GM18507 (cell line): ENCODE measurements around the gene CYSLTR1.
"Not testable (repeated sequence)": the region's sequence is repeated elsewhere in the genome, so short reads cannot be mapped to it uniquely, and the experiment has no call there.

Source experiments
- DNase-seq: peaks from one replicate; pipeline ENCODE4 v3.0.0; 2011; ENCODE audit warnings: low read depth; ENCODE audit not compliant: insufficient read length; ENCODE audit errors: extremely low spot score
- FAIRE-seq: peaks from 2 replicates; lab custom pipeline; 2011; peaks lifted over from hg19 to GRCh38; lab: Jason Lieb, UNC

CYSLTR1 gene, protein sequence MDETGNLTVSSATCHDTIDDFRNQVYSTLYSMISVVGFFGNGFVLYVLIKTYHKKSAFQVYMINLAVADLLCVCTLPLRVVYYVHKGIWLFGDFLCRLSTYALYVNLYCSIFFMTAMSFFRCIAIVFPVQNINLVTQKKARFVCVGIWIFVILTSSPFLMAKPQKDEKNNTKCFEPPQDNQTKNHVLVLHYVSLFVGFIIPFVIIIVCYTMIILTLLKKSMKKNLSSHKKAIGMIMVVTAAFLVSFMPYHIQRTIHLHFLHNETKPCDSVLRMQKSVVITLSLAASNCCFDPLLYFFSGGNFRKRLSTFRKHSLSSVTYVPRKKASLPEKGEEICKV

DNA sequence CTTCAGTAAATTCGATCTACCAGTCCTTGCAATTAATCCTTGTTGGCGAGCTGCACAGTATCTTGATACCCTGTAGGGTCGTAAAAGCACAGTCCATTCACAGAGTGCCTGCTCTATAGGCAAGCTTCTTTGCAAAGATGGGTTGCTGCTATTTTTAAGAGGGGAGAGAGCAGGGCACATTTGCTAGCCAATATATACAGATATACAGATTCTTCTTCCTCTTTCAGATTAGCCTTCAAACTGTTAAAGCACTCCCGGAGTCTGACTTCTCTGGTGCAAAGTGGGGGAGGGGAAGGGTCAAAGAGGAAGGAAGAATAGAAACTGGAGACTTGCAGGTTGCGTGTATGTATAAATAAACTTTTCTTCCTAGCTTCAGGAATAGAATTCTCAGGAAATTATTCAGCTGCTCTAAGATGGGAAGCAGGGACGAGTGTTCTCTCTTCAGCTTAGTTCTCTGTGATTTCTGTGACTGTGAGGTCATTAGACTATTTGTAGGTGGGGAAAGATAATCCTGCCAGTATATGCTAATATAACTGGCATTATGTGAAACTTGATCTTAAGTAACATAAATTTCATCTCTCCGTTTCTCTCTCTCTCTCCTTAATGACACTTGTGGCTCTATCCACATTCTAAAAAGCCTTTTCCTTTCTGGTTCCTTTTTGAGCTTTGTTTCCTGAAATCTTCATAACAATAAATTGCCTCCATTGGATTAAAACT, at the start of gene CYSLTR1:
TSS of gene CYSLTR1 (minus strand) at position 242 of the 717 bp plus-strand sequence. CDS start 53,865 bp downstream, outside the sequence.
- DNase-seq (no peak), FAIRE-seq (peak; percentile 94)

DNA sequence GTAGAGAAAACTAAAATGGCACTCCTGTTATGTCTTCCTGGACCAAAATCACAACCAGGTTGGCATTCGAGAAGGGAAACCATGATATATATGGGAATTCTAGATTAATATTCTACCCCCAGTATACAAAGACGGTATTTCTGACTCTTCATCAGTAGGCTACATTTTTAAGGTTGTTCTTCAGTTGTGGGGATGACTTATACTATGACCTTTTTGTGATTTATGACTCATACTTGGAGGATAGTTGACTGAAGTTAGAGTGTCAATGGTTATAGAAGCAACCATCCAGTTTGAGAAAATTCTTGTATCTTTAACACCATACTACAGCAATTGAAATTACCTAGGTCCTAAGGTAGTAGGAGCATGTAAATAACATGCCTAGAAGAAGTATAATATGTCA, 49.8 kb upstream of the CYSLTR1 start:
- FAIRE-seq (no peak), DNase-seq (no peak)

DNA sequence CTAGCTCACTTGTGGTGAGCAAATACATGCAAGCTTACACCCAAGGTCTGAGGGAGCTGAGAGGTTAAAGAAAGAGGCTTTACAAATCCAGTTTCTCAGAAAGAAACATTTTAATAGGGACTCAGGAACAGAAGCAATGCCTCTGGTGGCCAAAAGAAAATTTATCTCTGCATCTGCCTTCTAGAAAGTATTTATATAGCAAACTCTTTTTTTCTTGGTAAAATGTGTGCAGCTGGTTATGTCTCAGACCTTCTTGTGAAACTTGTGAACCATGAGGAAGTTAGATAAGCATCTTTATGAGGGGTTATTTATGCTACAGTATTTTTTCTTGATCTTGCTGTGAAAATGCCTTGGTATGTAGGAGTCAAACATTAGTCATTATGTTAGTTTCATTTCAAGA, 48.5 kb upstream of the CYSLTR1 start:
- FAIRE-seq (no peak), DNase-seq (no peak)

DNA sequence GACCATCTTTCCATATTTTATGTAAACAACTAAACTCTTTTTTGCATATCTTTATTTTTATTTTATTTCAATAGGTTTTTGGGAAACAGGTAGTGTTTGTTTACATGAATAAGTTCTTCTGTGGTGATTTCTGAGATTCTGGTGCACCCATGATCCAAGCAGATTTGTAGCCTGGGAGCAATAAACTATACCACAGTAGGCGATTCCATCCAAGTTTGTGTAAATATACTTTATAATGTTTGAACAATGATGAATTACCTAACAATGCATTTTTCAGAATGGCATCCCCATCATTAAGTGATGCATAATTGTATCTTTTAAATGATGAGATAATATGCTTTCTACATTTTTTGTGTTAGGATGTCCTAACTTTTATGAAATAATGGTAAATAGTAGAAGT, 39.2 kb upstream of the CYSLTR1 start:
- DNase-seq (no peak), FAIRE-seq (no peak)

DNA sequence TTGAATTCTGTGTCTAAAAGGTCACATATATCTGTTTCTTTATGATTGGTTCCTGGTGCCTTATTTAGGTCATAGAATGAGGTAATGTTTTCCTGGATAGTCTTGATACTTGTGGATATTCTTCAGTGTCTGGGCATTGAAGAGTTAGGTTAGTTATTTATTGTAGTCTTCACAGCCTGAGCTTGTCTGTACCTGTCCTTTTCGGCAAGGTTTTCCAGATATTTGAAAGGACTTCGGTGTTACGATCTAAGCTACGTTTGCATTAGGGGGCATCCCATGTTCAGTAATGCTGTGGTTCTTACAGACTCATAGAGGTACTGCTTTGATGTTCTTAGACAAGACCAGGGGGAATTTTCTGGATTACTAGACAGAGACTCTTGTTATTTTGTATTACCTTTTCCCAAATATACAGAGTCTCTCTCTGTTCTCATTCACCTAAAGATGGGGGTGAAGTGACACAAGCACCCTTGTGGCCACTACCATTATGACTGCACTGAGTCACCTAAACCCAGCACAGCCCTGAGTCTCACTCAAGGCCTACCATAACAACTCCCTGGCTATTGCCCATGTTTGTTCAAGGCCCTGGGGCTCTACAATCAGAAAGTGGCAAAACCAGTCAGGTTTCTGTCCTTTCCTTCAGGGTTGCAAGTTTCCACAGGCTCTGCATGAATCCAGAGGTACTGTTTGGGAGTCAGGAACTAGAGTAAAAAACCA, 30.1 kb upstream of the CYSLTR1 start:
- DNase-seq (no peak), FAIRE-seq (peak; percentile 57)

DNA sequence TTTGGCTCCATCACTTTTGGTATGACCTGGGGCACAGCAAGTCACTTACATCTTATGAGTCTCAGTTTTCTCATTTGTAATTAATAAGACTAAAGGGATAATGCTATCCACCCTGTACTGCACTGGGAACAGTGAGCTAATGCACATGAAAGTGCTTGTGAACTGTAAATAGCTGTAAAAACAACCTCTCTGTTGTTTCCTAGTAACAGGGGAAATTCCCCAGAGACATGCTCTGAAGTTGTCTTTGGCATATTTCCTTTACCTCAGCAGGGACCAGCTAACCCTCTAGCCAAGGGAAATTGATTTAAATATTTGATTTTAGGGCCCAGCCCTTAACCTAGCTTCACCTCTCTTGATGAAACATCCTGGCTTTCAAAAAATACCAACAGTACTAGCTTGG, 6.1 kb upstream of the CYSLTR1 start:
- peak; percentile 87 for FAIRE-seq
- DNase-seq, result no peak

DNA sequence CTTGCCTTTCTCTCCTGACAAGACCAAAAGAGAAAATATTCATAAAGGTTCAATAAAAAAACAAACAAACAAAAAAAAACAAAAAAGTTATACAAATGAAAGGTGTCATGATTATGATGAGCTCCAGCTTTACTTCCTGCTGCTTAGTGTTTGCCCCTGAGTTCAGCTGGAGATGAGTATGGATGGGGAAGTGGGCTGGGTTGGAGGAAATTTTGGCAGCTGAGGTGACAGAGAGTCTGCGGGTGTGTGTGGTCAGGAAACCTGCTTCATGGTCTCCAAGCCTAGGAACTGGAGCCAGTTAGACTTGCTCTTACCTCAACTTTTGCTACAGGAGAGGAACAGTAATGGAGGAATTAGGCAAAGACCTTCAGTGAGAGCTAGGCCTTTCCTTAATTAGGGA, 4.3 kb upstream of the CYSLTR1 start:
- DNase-seq (no peak), FAIRE-seq (peak; percentile 79)

DNA sequence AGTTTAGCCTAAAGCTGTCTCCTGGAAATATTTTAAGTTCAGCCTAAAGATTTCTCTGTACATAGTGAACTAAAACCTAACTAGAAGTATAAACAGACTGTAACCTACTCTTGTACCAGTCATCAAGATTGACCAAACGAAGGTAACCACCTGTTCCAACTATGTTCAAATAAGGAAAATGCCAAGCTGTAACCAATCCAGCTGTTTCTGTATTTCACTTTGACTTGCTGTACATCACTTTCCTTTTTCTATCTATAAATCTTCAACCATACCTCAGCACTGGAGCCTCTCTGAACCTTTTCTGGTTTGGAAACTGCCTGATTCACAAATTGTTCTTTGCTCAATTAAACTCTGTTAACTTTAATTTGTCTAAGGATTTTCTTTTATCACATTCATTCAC, 3.1 kb upstream of the CYSLTR1 start:
- peak; percentile 89 for FAIRE-seq
- DNase-seq, result no peak

DNA sequence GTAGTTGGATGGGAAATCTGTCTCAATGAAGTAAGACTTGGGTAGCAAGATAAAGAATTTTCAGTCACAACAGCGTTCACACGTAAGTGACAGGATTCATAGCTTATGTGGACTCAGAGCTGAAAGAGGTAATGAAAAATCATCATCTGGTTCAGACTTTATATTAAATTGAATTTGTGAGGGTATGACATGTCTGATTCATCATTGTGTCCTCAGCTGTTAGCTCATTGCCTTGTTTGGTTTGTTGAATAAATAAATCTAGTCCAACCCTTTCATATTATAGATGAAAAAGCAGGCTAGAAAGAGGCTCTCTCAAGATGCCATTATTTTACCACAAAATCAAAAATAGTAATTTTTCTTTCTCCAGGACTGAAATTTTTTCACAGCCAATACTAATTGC, 2.7 kb upstream of the CYSLTR1 start:
- FAIRE-seq (peak; percentile 18), DNase-seq (no peak)

DNA sequence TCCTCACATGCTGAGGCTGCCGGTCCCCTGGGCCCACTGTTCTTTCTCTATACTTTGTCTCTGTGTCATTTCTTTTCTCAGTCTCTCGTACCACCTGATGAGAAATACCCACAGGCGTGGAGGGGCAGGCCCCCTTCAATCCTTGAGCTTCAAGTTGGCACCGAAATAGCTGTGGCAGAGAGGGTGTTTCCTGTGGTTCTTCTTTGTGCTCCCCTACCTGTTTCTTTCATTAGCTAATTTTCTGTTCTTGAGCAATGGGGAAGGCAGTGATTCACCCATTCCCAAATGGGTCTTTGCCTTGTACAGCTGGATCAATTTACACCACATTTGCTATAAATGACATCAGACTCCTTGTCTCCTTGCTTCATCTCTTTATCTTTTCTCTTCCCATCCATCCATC, 2.1 kb upstream of the CYSLTR1 start:
- no peak for DNase-seq
- peak; percentile 90 for FAIRE-seq

DNA sequence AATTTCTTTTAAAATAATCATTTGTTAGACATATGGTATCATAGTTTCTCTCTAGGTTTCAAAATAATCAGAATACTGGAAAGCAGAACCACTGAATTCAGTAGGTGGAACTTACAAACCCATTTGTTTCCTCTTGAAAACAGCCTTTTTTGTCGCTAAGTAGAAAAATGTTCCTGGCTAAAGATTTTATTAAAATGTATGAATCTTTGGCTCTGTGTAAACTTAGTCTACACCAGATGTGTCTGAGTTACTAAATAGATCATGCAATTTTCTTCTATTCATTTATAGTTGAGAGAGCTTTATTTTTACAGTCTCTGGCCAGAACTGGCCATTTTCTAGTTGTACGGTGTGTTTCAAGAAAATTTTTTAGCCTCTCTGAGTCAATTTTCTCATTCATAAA, 1.0 kb downstream of the CYSLTR1 start:
- no peak for DNase-seq
- peak; percentile 44 for FAIRE-seq

DNA sequence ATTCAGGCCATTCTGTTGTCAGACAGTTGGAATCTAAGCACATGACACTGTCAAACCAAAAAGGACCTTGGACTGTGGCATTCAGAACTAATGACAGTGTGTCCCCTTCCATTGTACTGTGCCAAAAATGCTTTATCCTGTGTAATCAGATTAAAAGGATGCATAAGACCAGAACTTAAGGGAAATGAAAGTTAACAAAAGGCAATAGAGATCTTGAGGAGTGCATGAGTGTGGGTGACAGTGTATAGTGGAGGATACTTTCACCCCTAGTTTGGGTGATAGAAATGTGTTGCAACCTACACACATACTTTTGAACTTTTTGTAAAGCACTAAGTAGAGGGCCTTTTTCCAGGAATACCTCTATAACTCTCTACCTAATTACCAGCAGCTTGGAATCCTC, 4.5 kb downstream of the CYSLTR1 start:
- peak; percentile 47 for FAIRE-seq
- DNase-seq, result no peak

DNA sequence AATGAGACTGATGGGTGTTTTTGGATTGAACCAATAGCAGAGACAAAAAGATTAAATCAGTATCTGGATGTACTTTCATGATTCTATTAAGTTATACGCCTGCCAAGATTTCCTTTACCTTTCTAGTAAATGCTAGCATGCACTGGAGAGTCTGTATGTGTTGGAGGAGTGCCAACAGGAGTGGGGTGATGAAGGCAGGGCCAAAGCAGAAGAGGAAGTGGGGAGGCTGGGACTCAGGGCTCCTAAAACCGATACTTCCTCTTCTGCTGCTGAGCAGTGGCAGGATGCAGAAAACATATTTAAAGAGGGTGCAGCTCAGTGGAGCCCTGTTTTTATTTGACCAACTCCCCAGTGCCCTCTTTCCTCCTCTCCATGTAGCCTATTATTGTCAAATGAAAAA, 5.6 kb downstream of the CYSLTR1 start:
- DNase-seq, result no peak
- FAIRE-seq, result peak; percentile 97

DNA sequence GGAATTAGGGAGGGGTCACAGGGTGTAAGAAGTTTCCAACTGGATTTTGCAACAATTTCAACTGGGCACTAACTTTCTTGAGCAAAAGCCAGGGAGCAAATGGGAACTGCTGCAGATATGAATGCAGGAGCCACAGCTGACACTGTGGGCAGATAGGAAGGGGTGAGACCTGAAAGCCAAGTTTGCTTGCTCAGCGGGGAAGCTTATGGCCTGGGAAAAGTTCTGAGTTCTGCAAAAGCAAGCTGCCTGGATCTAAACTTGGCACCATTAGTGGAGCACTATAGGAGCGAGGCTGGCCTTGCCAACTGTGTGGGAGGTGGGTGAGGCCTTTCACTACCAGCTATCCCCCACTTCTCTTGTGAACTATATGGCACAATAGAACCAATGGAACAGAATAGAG, 11.1 kb downstream of the CYSLTR1 start:
- FAIRE-seq, result no peak
- DNase-seq, result no peak

DNA sequence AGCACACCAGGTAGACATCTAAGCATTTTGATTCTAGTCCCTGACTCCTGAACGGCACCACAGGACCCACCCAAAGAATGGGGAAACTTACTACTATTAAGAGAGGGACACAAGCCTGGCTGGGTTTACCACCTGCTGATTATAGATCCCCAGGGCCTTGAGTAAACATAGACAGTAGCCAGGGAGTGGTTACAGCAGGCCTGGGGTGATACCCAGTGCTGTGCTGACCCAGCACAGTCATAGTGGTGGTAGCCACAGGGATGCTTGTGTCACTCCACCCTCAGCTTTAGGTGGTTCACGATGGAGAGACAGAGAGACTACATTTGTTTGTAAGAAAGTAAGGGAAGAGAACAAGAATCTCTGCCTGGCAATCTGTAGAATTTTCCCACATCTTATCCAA, 11.7 kb downstream of the CYSLTR1 start:
- DNase-seq, result no peak
- FAIRE-seq, result no peak

DNA sequence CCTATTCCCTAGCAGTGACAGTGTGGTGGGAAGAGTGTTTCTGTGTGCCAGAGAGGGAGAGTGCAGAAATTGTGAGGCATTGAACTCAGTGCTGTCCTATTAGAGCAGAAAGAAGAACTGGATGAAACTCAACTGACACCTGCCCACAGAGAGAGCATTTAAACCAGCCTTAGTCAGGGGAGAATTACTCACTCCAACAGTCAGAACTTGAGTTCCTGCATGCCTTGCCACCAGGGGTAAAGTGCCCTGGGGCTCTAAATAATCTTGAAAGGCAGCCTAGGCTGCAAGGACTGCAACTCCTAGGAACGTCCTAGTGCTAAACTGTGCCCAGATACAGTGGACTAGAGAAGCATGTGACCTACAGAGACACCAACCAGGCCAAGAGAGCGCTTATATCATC, 12.8 kb downstream of the CYSLTR1 start:
- FAIRE-seq (peak; percentile 73), DNase-seq (no peak)

DNA sequence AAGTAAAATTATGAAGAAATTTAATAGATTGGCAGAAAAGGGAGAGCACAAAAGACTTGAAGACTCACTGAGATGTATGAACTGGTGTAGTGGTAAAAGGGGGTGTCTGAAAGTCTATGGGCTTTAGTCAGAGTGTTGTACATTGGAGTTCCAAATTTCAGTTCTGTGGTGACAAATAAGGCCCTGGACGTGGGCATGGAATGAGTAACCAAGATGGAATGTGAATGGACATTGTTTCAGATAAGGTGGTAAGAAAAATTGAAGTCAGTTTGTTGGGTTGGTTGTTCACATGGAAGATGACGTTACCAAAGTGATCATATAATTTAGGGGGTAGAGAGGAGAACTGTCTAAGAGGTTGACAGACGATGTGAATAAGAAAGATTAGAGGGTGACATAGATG, 13.9 kb downstream of the CYSLTR1 start:
- DNase-seq, result no peak
- FAIRE-seq, result peak; percentile 67

DNA sequence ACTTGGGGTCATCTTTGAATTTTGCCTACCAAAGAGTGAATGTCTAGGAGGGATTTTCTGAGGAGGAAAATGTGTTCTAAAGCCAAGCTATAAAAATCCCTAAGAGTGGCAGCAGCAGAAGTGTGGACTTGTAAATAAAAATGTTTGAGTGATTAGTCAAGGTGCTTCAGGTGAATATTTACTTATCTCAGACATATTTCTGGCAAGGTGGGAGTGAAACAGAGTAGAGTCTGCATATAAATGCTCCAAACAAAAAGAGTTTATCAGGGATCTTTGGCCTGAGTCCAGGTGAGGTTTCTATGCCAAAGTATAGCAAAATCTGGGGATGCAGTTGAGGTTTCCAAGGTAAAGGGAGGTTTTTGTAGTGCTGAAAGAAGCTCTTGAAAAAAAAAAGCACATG, 19.7 kb downstream of the CYSLTR1 start:
- FAIRE-seq, result no peak
- no peak for DNase-seq

DNA sequence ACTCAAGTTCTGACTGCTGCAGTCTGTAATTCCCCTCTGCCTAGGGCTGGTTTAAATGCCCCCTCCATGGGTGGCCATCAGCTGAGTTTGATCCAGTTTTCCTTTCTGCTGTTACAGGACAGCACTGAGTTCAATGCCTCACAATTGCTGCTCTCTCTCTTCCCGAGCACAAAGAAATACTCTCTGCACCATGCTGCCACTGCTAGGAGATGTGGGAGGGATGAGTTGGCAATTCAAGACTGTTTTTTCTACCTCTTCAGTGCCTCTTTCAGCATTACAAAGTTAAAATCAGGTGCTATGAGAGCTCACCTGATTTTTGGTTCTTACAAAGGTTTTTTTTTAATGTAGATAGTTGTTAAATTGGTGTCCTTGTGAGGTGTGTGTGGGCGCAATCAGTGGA, 24.3 kb downstream of the CYSLTR1 start:
- DNase-seq (no peak), FAIRE-seq (no peak)

DNA sequence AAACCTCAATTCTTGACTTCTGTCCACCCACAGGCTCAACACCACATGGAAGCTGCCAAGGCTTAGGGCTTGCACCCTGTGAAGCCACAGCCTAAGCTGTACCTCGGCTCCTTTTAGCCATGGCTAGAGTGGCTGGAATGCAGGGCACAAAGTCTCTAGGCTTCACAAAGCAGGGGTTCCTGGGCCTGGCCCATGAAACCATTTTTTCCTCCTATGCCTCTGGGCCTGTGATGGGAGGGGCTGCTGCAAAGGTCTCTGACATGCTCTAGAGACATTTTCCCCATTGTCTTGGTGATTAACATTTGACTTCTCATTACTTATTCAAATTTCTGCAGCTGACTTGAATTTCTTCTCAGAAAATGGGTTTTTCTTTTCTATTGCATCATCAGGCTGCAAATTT, 26.5 kb downstream of the CYSLTR1 start:
- FAIRE-seq, DNase-seq: not testable (repeated sequence)

DNA sequence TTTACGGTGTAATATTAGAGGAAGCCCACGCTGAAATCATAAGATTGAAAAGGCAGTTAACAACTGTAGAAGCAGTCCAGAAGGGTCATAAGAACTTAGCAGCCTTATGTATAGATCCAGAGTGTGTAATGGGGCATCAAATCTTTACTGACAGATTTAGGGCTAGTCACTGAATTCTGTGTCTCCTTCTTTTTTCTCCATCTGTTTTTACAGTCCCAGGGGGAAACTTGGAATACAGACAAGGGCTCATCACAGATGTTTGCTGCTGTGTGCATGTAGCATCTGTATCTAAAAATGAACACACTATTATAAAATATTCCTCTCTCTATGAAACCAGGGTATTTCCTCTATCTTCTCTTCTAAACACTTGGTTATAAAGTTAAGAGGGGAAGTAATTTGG, 43.9 kb downstream of the CYSLTR1 start:
- DNase-seq (no peak), FAIRE-seq (no peak)
